Measurements from ENCODE around the gene B3GNT5. TPM values are rescaled to one million over a fixed set of nuclear protein-coding genes. Genes with fewer than 3 reads are reported as not detected.

The B3GNT5 gene
- total and polyA plus RNA-seq, 2 donors (not counting 3 experiments of a cell fraction or from before 2014, with no cell fraction given): 4.1 to 25.6 TPM

DNA sequence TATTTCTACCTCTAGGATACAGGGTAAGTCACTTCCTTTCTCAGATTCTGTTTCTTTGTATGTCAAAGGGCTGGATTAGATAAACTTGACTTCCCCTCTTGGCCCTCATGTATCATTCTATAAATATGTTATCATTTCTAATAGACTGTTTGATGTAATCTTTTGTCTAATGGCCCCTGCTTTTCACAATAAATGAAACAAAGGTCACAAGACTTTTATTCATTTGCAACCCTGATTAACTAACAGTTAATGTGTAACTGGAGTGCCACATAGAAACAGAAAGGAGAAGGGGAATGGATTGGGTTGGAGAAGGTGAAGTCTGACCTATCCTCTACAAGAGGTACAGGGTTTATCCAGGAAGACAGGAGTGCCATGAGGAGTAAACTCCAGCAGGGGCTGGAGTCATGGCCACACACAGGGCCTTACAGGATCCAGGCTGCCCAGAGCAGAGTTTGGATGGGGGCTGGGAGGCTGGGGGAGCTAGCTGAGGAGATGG is 8.0 kb upstream of the B3GNT5 start:
- Histone ChIP-seq H3K27ac (ENCODE audit: insufficient read depth, low read depth, low read length) (no peak overlapping the region), H2AFZ (ENCODE audit: low read depth, low read length) (peak overlapping the region; percentile 28), H3K9ac (replicated peaks; ENCODE audit: extremely low read depth, insufficient read depth, low read length) (no peak overlapping the region), H3K27me3 (ENCODE audit: control insufficient read depth in 2 of 2, insufficient read depth in 2 of 2, low read length in 2 of 2) (no peaks in the 10 kb centered on the region), H3K9me1 (replicated peaks; ENCODE audit: control insufficient read depth, extremely low read depth, insufficient read depth, low read length) (no peaks in the 10 kb centered on the region), H3K79me2 (ENCODE audit: control insufficient read depth, insufficient read depth, low read length) (no peaks in the 10 kb centered on the region), H4K20me1 (replicated peaks; ENCODE audit: control insufficient read depth, extremely low read depth, insufficient read depth, low read length) (no peaks in the 10 kb centered on the region), H3K4me2 (ENCODE audit: insufficient read depth, low read length) (no peak overlapping the region), H3K4me1 (ENCODE audit: control insufficient read depth, extremely low read depth, insufficient read depth, low read length) (peaks cover 12% of the 10 kb centered on the region), H3K9me3 (replicated peaks; ENCODE audit: control insufficient read depth, insufficient read depth, low read length) (no peaks in the 10 kb centered on the region), H3K4me3 (replicated peaks in 1 of 3; ENCODE audit: insufficient read depth in 1 of 3, low read depth in 1 of 3, low read length in 3 of 3) (no peak overlapping the region), H3K36me3 (ENCODE audit: control insufficient read depth in 2 of 2, extremely low read depth in 1 of 2, insufficient read depth in 2 of 2, low read length in 2 of 2) (no peaks in the 10 kb centered on the region)
- dilution Hi-C loops (cut with MboI; ENCODE audit: extremely low pct_ligation_motif_present, low sequenced_read_pairs) (no loop called here), intact Hi-C loops (cut with micrococcal nuclease) (no loop called here)
- CTCF ChIA-PET: interaction anchor here (2.2 kb wide), 1 partner anchor 60 kb away, joined by 14 read pairs; no protein-coding TSS in a partner anchor
- POLR2A ChIA-PET: no interaction called here
- DNase-seq (ENCODE audit: low read depth, low spot score): peak; percentile 28
- BruUV-seq (replicated peaks): no TSS peak
- FAIRE-seq: no peak
- TF ChIP-seq, protein P1, sequence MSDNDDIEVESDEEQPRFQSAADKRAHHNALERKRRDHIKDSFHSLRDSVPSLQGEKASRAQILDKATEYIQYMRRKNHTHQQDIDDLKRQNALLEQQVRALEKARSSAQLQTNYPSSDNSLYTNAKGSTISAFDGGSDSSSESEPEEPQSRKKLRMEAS (IDR thresholded peaks at IDR 0.05; ENCODE audit: insufficient read depth, insufficient read length): no peak
- TF ChIP-seq, protein P2, sequence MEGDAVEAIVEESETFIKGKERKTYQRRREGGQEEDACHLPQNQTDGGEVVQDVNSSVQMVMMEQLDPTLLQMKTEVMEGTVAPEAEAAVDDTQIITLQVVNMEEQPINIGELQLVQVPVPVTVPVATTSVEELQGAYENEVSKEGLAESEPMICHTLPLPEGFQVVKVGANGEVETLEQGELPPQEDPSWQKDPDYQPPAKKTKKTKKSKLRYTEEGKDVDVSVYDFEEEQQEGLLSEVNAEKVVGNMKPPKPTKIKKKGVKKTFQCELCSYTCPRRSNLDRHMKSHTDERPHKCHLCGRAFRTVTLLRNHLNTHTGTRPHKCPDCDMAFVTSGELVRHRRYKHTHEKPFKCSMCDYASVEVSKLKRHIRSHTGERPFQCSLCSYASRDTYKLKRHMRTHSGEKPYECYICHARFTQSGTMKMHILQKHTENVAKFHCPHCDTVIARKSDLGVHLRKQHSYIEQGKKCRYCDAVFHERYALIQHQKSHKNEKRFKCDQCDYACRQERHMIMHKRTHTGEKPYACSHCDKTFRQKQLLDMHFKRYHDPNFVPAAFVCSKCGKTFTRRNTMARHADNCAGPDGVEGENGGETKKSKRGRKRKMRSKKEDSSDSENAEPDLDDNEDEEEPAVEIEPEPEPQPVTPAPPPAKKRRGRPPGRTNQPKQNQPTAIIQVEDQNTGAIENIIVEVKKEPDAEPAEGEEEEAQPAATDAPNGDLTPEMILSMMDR (IDR thresholded peaks at IDR 0.05; ENCODE audit: extremely low read depth in 1 of 2, insufficient read depth in 1 of 2, low read depth in 1 of 2, low read length in 2 of 2): no peak
- TF ChIP-seq POLR2AphosphoS5 (IDR thresholded peaks at IDR 0.05; ENCODE audit: insufficient read depth, low read depth, low read length): no peak
- TF ChIP-seq GATA2 (IDR thresholded peaks at IDR 0.05; ENCODE audit: insufficient read depth, insufficient read length, low read depth, low read length): peak; percentile 69
- TF ChIP-seq MYC (IDR thresholded peaks at IDR 0.05; ENCODE audit: low read depth, low read length): no peak
